Endothelial cell of umbilical vein (primary cell): ENCODE data around the gene RARRES2. TPM values are rescaled to one million over a fixed set of nuclear protein-coding genes. Genes with fewer than 3 reads are reported as not detected.

Experiments
- BruUV-seq: library from RNA; stranded (reverse); fragments of 400-500 nt; replicated peaks from 2 replicates; lab custom pipeline; 2021; lab: Mats Ljungman, UMichigan
- CTCF ChIA-PET: fragments of 300-600, 350-600 bp; sonication (Branson Sonifier 250); formaldehyde crosslinking; loops from one replicate; lab custom pipeline; 2021; ENCODE audit warnings: antibody characterized with exemption, inconsistent platforms; lab: Charles Lee
- POLR2A ChIA-PET: fragments of 300-600, 350-600 bp; sonication (Branson Sonifier 250); formaldehyde crosslinking; loops from one replicate; lab custom pipeline; 2021; ENCODE audit warnings: antibody characterized with exemption, inconsistent platforms; lab: Charles Lee
- DNase-seq: peaks from one replicate; pipeline ENCODE4 v3.0.0-alpha.2; 2011; ENCODE audit warnings: low read depth, low spot score
- FAIRE-seq: peaks from 2 replicates; lab custom pipeline; 2011; peaks lifted over from hg19 to GRCh38; lab: Jason Lieb, UNC
- H2AFZ ChIP-seq: 2 replicates; pipeline ENCODE4 v1.6.0; 2012; ENCODE audit warnings: low read depth, low read length, control low read depth, inconsistent platforms
- H3K27ac ChIP-seq: 2 replicates; pipeline ENCODE4 v1.5.1; 2011; ENCODE audit warnings: low read depth, mild to moderate bottlenecking, control low read depth, low read length, moderate library complexity; ENCODE audit not compliant: insufficient read depth
- H3K27me3 ChIP-seq, 2 experiments: 2 replicates each; pipeline versions ENCODE4 v1.6.0 to v1.6.1; 2011; ENCODE audit warnings: low read length in 2 of 2, mixed read lengths in 1 of 2; ENCODE audit not compliant: control insufficient read depth in 2 of 2, insufficient read depth in 2 of 2
- H3K36me3 ChIP-seq, 2 experiments: 2 replicates in 1 of 2; 3 replicates in 1 of 2; pipeline ENCODE4 v1.5.1; 2011; ENCODE audit warnings: low read length in 2 of 2, mild to moderate bottlenecking in 1 of 2, moderate library complexity in 1 of 2; ENCODE audit not compliant: control insufficient read depth in 2 of 2, insufficient read depth in 2 of 2; ENCODE audit errors: extremely low read depth in 1 of 2
- H3K4me1 ChIP-seq: 3 replicates; pipeline ENCODE4 v1.5.1; 2011; ENCODE audit warnings: mild to moderate bottlenecking, low read length; ENCODE audit not compliant: control insufficient read depth, insufficient read depth; ENCODE audit errors: extremely low read depth
- H3K4me2 ChIP-seq: 2 replicates; pipeline ENCODE4 v1.6.1; 2011; ENCODE audit warnings: low read length, control low read depth, mixed read lengths; ENCODE audit not compliant: insufficient read depth
- H3K4me3 ChIP-seq, 3 experiments: fragments of 200-600 bp in 1 of 3; sonication (generic), shearing (Covaris generic) in 1 of 3; replicated peaks in 1 of 3; 2 replicates each; pipeline ENCODE4 v1.5.1; 2011 to 2016; ENCODE audit warnings: control low read depth in 3 of 3, low read length in 3 of 3, mild to moderate bottlenecking in 2 of 3, inconsistent platforms in 1 of 3, low read depth in 1 of 3, moderate library complexity in 1 of 3; ENCODE audit not compliant: insufficient read depth in 1 of 3
- H3K79me2 ChIP-seq: 2 replicates; pipeline ENCODE4 v1.6.0; 2012; ENCODE audit warnings: low read length, inconsistent platforms; ENCODE audit not compliant: control insufficient read depth, insufficient read depth
- H3K9ac ChIP-seq: replicated peaks from 2 replicates; pipeline ENCODE3; 2011; ENCODE audit warnings: low read length, control low read depth; ENCODE audit not compliant: insufficient read depth; ENCODE audit errors: extremely low read depth
- H3K9me1 ChIP-seq: replicated peaks from 3 replicates; pipeline ENCODE4 v1.6.0; 2011; ENCODE audit warnings: mild to moderate bottlenecking, low read length; ENCODE audit not compliant: control insufficient read depth, insufficient read depth; ENCODE audit errors: extremely low read depth
- H3K9me3 ChIP-seq: replicated peaks from 2 replicates; pipeline ENCODE4 v1.5.1; 2012; ENCODE audit warnings: low read length, inconsistent platforms; ENCODE audit not compliant: control insufficient read depth, insufficient read depth
- H4K20me1 ChIP-seq: replicated peaks from 2 replicates; pipeline ENCODE3; 2011; ENCODE audit warnings: mild to moderate bottlenecking, low read length; ENCODE audit not compliant: control insufficient read depth, insufficient read depth; ENCODE audit errors: extremely low read depth
- FOS ChIP-seq: IDR thresholded peaks from 2 replicates; pipeline ENCODE4 v1.6.1; 2011; ENCODE audit warnings: mild to moderate bottlenecking, low read length, moderate library complexity, borderline replicate concordance; ENCODE audit not compliant: insufficient read depth
- GATA2 ChIP-seq: IDR thresholded peaks from 2 replicates; pipeline ENCODE4 v1.7.0; 2011; ENCODE audit warnings: low read depth, mild to moderate bottlenecking, moderate library complexity, mixed read lengths, low read length; ENCODE audit not compliant: insufficient read length, insufficient read depth
- JUN ChIP-seq: IDR thresholded peaks from 2 replicates; pipeline ENCODE4 v1.6.1; 2011; ENCODE audit warnings: borderline replicate concordance, low read depth; ENCODE audit not compliant: insufficient read length, insufficient read depth
- MAX ChIP-seq: IDR thresholded peaks from 2 replicates; pipeline ENCODE4 v1.6.1; 2011; ENCODE audit not compliant: insufficient read depth, insufficient read length
- MYC ChIP-seq: IDR thresholded peaks from one replicate; pipeline ENCODE4 v1.6.1; 2011; ENCODE audit warnings: mild to moderate bottlenecking, low read depth, low read length
- POLR2AphosphoS5 ChIP-seq: IDR thresholded peaks from 2 replicates; pipeline ENCODE4 v1.6.1; 2012; ENCODE audit warnings: low read depth, mild to moderate bottlenecking, control low read depth, low read length, moderate library complexity; ENCODE audit not compliant: insufficient read depth
- dilution Hi-C: fragments of 300-500 bp; cut with MboI; formaldehyde crosslinking; loops from one replicate; pipeline ENCODE4 v1.15.0; 2019; ENCODE audit warnings: low sequenced_read_pairs; ENCODE audit not compliant: extremely low pct_ligation_motif_present
- intact Hi-C: fragments of 100-400 bp; cut with micrococcal nuclease; formaldehyde crosslinking; loops from one replicate; pipeline ENCODE4 v1.10.0; 2022
- polyA plus RNA-seq, 4 experiments: library from polyadenylated mRNA; depleted of rRNA in 3 of 4; stranded (reverse) in 3 of 4; unstranded in 1 of 4; fragments of >200 nt; gene quantifications; 2 replicates each; pipeline versions ENCODE4 v1.2.1 to v1.2.3, GENCODE V29; 2011 to 2012; ENCODE audit warnings: missing spikeins in 1 of 4
- total RNA-seq: library from RNA; stranded (reverse); gene quantifications from 2 replicates; pipeline ENCODE4 v1.2.3, GENCODE V29; 2021

The RARRES2 gene
- total and polyA plus RNA-seq, 2 donors (not counting 3 experiments of a cell fraction or from before 2014, with no cell fraction given), result not detected

- no peaks in the 10 kb centered on the region for H3K4me1 ChIP-seq
- CTCF ChIA-PET, result no interaction called here
- no peak for TF ChIP-seq FOS
- TF ChIP-seq JUN, result no peak
- no peak for TF ChIP-seq MAX
- no peak for TF ChIP-seq GATA2
- TF ChIP-seq MYC, result no peak
- H3K27ac ChIP-seq, result no peak overlapping the region
- H3K4me2 ChIP-seq, result no peak overlapping the region
- H3K9ac ChIP-seq, result no peak overlapping the region
- POLR2A ChIA-PET, result no interaction called here
- no peaks in the 10 kb centered on the region for H3K36me3 ChIP-seq
- H3K4me3 ChIP-seq, result no peak overlapping the region
- no peak for DNase-seq
- no peaks in the 10 kb centered on the region for H3K9me1 ChIP-seq
- dilution Hi-C loops, result no loop called here
- no TSS peak for BruUV-seq
- no peak overlapping the region for H2AFZ ChIP-seq
- H3K27me3 ChIP-seq, result peaks cover 28 to 35% of the 10 kb centered on the region in 2 experiments
- H4K20me1 ChIP-seq, result no peaks in the 10 kb centered on the region
- no peaks in the 10 kb centered on the region for H3K9me3 ChIP-seq
- no peak for FAIRE-seq
- no peaks in the 10 kb centered on the region for H3K79me2 ChIP-seq
- intact Hi-C loops, result no loop called here
Observed at GRCh38 chr7:150343225-150343624, 1.8 kb upstream of the RARRES2 start.

GRCh38 chr7:150342121-150342408, 636 bp upstream of the RARRES2 start:
- DNase-seq, result no peak
- CTCF ChIA-PET, result no interaction called here
- no peaks in the 10 kb centered on the region for H3K79me2 ChIP-seq
- H3K9ac ChIP-seq, result no peak overlapping the region
- intact Hi-C loops (no loop called here), dilution Hi-C loops (no loop called here)
- no peaks in the 10 kb centered on the region for H3K4me1 ChIP-seq
- FAIRE-seq, result no peak
- H3K4me2 ChIP-seq, result no peak overlapping the region
- no peaks in the 10 kb centered on the region for H3K9me3 ChIP-seq
- H2AFZ ChIP-seq, result no peak overlapping the region
- POLR2A ChIA-PET, result no interaction called here
- BruUV-seq, result no TSS peak
- no peak for TF ChIP-seq POLR2AphosphoS5
- TF ChIP-seq GATA2, result no peak
- no peaks in the 10 kb centered on the region for H3K36me3 ChIP-seq
- peaks cover 28 to 35% of the 10 kb centered on the region in 2 experiments for H3K27me3 ChIP-seq
- no peak overlapping the region for H3K4me3 ChIP-seq
- no peaks in the 10 kb centered on the region for H3K9me1 ChIP-seq
- H3K27ac ChIP-seq, result no peak overlapping the region
- H4K20me1 ChIP-seq, result no peaks in the 10 kb centered on the region
